Glutamatergic neuron (in vitro differentiated cells): ENCODE measurements around the gene RND1. TPM values are rescaled to one million over a fixed set of nuclear protein-coding genes. Genes with fewer than 3 reads are reported as not detected.
"Not testable (repeated sequence)": the region's sequence is repeated elsewhere in the genome, so short reads cannot be mapped to it uniquely, and the experiment has no call there.

Experiments
- DNase-seq: peaks from one replicate; pipeline ENCODE4 v3.0.0; 2022
- H3K27ac Mint-ChIP-seq: one replicate; pipeline ENCODE4 v1.8.0; 2020; ENCODE audit warnings: mild to moderate bottlenecking, mixed read lengths, inconsistent platforms; ENCODE audit not compliant: unreplicated experiment
- H3K27me3 Mint-ChIP-seq: one replicate; pipeline ENCODE4 v1.8.0; 2020; ENCODE audit warnings: mild to moderate bottlenecking, moderate library complexity, mixed read lengths, inconsistent platforms; ENCODE audit not compliant: unreplicated experiment
- H3K36me3 Mint-ChIP-seq: one replicate; pipeline ENCODE4 v1.8.0; 2020; ENCODE audit warnings: mild to moderate bottlenecking, mixed read lengths, inconsistent platforms; ENCODE audit not compliant: unreplicated experiment
- H3K4me1 Mint-ChIP-seq: one replicate; pipeline ENCODE4 v1.8.0; 2020; ENCODE audit warnings: mild to moderate bottlenecking, low read depth, mixed read lengths, inconsistent platforms; ENCODE audit not compliant: unreplicated experiment
- H3K4me3 Mint-ChIP-seq: one replicate; pipeline ENCODE4 v1.8.0; 2020; ENCODE audit warnings: mild to moderate bottlenecking, mixed read lengths, inconsistent platforms; ENCODE audit not compliant: unreplicated experiment
- H3K9me3 Mint-ChIP-seq: one replicate; pipeline ENCODE4 v1.8.0; 2020; ENCODE audit warnings: mild to moderate bottlenecking, moderate library complexity, mixed read lengths, inconsistent platforms; ENCODE audit not compliant: unreplicated experiment
- long read RNA-seq: library from polyadenylated mRNA; unstranded; transcript quantifications from one replicate; pipeline ENCODE4 v2.0.0, GENCODE V29; 2020; ENCODE audit not compliant: unreplicated experiment
- total RNA-seq: library from RNA; stranded (reverse); fragmentation: NEBNext Ultra II Directional; extraction: Animal tissue kit (Norgen Biotek cat#: 25700); gene quantifications from one replicate; pipeline ENCODE4 v1.2.1, GENCODE V29; 2021; ENCODE audit not compliant: unreplicated experiment
- TF ChIP-seq, protein P1 (sequence below): fragments of 200-600 bp; sonication (generic); IDR thresholded peaks from one replicate; pipeline ENCODE4 v1.5.0; 2021; ENCODE audit not compliant: partially characterized antibody, unreplicated experiment

Gene RND1
- total RNA-seq: 1.8 TPM
- long read RNA-seq: 0 reads

DNA sequence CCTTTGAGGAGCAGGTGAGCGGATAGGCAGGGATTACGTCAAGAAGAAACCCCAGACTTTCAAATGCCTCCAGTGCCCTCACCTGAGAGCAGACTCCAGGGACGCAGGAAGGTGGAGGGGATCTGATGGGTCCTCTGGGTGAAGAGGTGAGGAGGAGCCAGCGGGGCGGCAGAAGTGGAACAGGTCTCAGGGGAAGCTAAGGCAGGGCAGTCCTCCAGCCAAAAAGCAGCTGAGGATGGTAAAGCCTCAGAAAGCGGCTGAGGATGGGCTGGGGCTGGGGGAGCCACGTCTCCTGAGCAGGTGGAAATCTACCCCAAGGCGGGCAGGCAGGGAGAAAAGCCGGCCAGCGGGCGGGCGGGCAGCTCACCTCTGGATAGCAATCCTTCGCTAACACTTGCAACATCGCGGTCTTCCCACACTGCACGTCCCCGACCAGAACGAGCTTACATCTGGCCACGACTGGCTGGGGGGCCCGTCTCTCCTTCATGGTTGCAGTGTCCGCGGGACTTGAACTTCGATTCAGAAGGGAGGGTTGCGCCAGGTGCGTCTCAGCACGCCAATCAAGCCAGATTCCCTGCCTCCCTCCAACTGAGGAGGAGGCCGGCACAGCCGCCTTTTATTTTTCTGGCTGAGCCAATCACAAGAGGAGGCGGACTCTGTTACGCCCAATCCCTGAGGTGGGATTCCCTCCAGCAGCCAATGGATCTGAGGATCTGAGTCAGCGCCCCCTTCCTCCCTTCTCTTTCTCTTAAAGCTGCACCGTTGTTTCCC is at the start of gene RND1:
RND1 (minus strand) TSS at position 590 of the 771 bp plus-strand sequence; CDS start at position 487, 103 bp downstream.
- Mint-ChIP-seq H3K27me3 (peaks cover 18% of the 10 kb centered on the region), H3K9me3 (peaks cover 5% of the 10 kb centered on the region), H3K36me3 (no peaks in the 10 kb centered on the region), H3K27ac (peak within 1 kb of the TSS; percentile 79), H3K4me1 (peaks cover 17% of the 10 kb centered on the region), H3K4me3 (peak within 1 kb of the TSS; percentile 98)
- TF ChIP-seq, protein P1, sequence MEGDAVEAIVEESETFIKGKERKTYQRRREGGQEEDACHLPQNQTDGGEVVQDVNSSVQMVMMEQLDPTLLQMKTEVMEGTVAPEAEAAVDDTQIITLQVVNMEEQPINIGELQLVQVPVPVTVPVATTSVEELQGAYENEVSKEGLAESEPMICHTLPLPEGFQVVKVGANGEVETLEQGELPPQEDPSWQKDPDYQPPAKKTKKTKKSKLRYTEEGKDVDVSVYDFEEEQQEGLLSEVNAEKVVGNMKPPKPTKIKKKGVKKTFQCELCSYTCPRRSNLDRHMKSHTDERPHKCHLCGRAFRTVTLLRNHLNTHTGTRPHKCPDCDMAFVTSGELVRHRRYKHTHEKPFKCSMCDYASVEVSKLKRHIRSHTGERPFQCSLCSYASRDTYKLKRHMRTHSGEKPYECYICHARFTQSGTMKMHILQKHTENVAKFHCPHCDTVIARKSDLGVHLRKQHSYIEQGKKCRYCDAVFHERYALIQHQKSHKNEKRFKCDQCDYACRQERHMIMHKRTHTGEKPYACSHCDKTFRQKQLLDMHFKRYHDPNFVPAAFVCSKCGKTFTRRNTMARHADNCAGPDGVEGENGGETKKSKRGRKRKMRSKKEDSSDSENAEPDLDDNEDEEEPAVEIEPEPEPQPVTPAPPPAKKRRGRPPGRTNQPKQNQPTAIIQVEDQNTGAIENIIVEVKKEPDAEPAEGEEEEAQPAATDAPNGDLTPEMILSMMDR: no peak
- peak; percentile 80 for DNase-seq

DNA sequence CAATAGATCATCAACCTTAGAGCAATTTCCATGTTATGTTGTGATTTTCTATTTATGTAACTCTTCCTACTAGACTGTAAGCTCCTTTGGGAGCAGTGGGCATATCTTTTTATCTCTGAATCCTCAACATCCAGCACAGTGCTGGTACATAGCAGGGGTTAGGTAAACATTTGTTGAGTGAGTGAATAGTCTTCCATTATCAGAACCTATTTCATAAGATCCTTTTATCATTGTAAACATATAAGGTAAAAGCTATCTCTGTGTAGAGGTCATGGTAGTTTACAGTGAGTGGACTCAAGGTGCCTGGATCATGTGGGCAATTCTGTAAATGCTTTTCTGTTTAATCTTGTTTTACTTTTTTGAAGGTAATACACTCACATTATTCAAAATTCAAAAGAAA is 44.5 kb upstream of the RND1 start:
- H3K9me3 Mint-ChIP-seq: no peaks in the 10 kb centered on the region
- no peaks in the 10 kb centered on the region for H3K4me1 Mint-ChIP-seq
- H3K36me3 Mint-ChIP-seq: no peaks in the 10 kb centered on the region
- DNase-seq: no peak
- no peak overlapping the region for H3K27ac Mint-ChIP-seq
- peaks cover 2% of the 10 kb centered on the region for H3K27me3 Mint-ChIP-seq
- TF ChIP-seq, protein P1: no peak
- H3K4me3 Mint-ChIP-seq: no peak overlapping the region

DNA sequence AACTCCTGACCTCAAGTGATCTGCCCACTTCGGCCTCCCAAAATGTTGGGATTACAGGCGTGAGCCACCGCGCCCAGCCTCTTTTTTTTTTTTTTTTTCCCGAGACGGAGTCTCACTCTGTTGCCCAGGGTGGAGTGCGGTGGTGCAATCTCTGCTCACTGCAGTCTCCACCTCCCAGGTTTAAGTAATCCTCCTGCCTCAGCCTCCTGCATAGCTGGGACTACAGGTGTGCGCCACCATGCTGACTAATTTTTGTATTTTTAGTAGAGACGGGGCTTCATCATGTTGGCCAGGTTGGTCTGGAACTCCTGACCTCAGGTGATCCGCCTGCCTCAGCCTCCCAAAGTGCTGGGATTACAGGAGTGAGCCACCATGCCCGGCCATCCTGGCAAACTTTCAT is 44.0 kb upstream of the RND1 start:
- H3K36me3 Mint-ChIP-seq, H3K4me1 Mint-ChIP-seq, H3K27me3 Mint-ChIP-seq, H3K4me3 Mint-ChIP-seq, DNase-seq, H3K9me3 Mint-ChIP-seq, H3K27ac Mint-ChIP-seq: not testable (repeated sequence)

DNA sequence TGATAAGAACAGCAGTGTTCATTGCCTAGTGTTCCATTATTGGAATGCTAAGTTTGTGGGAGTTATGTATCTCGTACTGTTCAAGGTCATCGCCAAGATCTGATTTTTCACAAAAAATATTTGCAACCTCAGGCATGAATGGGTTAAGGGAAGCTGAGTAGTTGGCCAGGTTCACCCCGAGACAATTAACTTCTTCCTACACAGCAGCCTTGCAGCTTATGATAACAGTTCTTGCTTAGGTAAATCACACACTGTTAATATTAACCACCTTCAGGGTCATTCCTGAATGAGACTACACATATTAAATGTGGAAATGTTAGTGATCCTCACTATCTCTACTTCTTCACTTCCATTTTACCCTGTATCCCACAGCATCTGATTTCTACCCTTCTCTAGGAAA is 41.6 kb upstream of the RND1 start:
- Mint-ChIP-seq H3K27ac (no peak overlapping the region), H3K9me3 (no peaks in the 10 kb centered on the region), H3K4me1 (no peaks in the 10 kb centered on the region), H3K27me3 (peaks cover 3% of the 10 kb centered on the region), H3K4me3 (no peak overlapping the region), H3K36me3 (no peaks in the 10 kb centered on the region)
- TF ChIP-seq, protein P1: no peak
- no peak for DNase-seq

DNA sequence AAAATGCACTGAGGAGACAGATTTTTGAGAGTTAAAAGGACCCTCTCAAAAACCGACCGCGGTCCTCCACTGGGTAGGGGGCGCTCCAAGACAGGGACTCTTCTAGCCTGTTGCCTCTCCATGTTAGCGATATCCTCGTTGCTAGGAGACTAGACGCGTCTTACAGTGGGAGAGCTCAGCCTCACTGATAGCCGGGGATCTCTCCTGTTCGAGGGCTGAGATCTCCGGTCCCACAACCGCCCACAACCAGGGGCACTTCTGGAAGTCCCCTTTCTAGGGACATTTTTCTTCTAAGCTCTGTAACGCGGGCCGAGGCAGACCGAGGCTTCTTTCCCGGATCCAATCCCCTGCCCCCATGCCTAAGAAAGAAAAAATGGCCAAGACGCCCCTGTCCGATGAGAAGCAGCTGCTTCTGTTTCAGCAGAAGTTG is 38.3 kb upstream of the RND1 start:
- Mint-ChIP-seq H3K4me3 (peak overlapping the region; percentile 80), H3K9me3 (no peaks in the 10 kb centered on the region), H3K27ac (no peak overlapping the region), H3K4me1 (no peaks in the 10 kb centered on the region), H3K27me3 (peaks cover 3% of the 10 kb centered on the region), H3K36me3 (no peaks in the 10 kb centered on the region)
- TF ChIP-seq, protein P1: peak; percentile 60
- peak; percentile 90 for DNase-seq
